ENCODE data around the gene ANKRD11. TPM values are rescaled to one million over a fixed set of nuclear protein-coding genes. Genes with fewer than 3 reads are reported as not detected.

ANKRD11 gene
- polyA plus RNA-seq, 1 donor (not counting 4 experiments of a cell fraction or from before 2014, with no cell fraction given): 30.1 TPM

GRCh38 chr16:89304941-89305705 is 185.2 kb downstream of the ANKRD11 start:
- peaks cover 34 to 38% of the 10 kb centered on the region in 2 experiments for H3K36me3 ChIP-seq (ENCODE audit: control insufficient read depth in 2 of 2, extremely low read depth in 1 of 2, insufficient read depth in 2 of 2, low read length in 2 of 2)
- no peak overlapping the region for H3K9ac ChIP-seq (ENCODE audit: control insufficient read depth, extremely low read depth, insufficient read depth, low read length)
- peaks cover 3% of the 10 kb centered on the region for H3K9me1 ChIP-seq (ENCODE audit: control insufficient read depth, extremely low read depth, insufficient read depth, low read length)
- peaks cover 28% of the 10 kb centered on the region for H4K20me1 ChIP-seq (ENCODE audit: control insufficient read depth, extremely low read depth, insufficient read depth, low read length)
- dilution Hi-C loops (cut with MboI; ENCODE audit: extremely low pct_ligation_motif_present, low sequenced_read_pairs): no loop called here
- TF ChIP-seq EZH2 (IDR thresholded peaks at IDR 0.05; ENCODE audit: low read length): no peak
- TF ChIP-seq CTCF (optimal IDR thresholded peaks at IDR 0.05 in 1 of 3, IDR thresholded peaks at IDR 0.05 in 1 of 3, conservative IDR thresholded peaks at IDR 0.05 in 1 of 3; ENCODE audit: extremely low read depth in 1 of 3, insufficient read depth in 2 of 3, low read length in 3 of 3): no peak
- no peaks in the 10 kb centered on the region for H3K9me3 ChIP-seq (ENCODE audit: control insufficient read depth, low read depth, low read length)
- peaks cover 5% of the 10 kb centered on the region for H3K4me1 ChIP-seq (ENCODE audit: control insufficient read depth, extremely low read depth, insufficient read depth, low read length)
- no peak overlapping the region for H2AFZ ChIP-seq (ENCODE audit: control insufficient read depth, low read length)
- DNase-seq (ENCODE audit: low read depth, low spot score): no peak
- H3K4me3 ChIP-seq (ENCODE audit: control insufficient read depth in 2 of 3, extremely low read depth in 1 of 3, insufficient read depth in 2 of 3, low read depth in 1 of 3, low read length in 3 of 3): no peak overlapping the region
- peaks cover 85% of the 10 kb centered on the region for H3K79me2 ChIP-seq (ENCODE audit: control insufficient read depth, insufficient read depth, low read length)
- no peak for FAIRE-seq
- no peak overlapping the region for H3K4me2 ChIP-seq (ENCODE audit: control insufficient read depth, extremely low read depth, insufficient read depth, low read depth, low read length)
- no peaks in the 10 kb centered on the region for H3K27me3 ChIP-seq (ENCODE audit: control insufficient read depth, extremely low read depth, insufficient read depth, low read length)
- H3K27ac ChIP-seq (ENCODE audit: control insufficient read depth, insufficient read depth, low read length): no peak overlapping the region

- peaks cover 5% of the 10 kb centered on the region for H3K4me1 ChIP-seq (ENCODE audit: control insufficient read depth, extremely low read depth, insufficient read depth, low read length)
- peaks cover 3% of the 10 kb centered on the region for H3K9me1 ChIP-seq (ENCODE audit: control insufficient read depth, extremely low read depth, insufficient read depth, low read length)
- peaks cover 81% of the 10 kb centered on the region for H3K79me2 ChIP-seq (ENCODE audit: control insufficient read depth, insufficient read depth, low read length)
- peaks cover 30 to 32% of the 10 kb centered on the region in 2 experiments for H3K36me3 ChIP-seq (ENCODE audit: control insufficient read depth in 2 of 2, extremely low read depth in 1 of 2, insufficient read depth in 2 of 2, low read length in 2 of 2)
- dilution Hi-C loops (cut with MboI; ENCODE audit: extremely low pct_ligation_motif_present, low sequenced_read_pairs): no loop called here
- no peaks in the 10 kb centered on the region for H3K9me3 ChIP-seq (ENCODE audit: control insufficient read depth, low read depth, low read length)
- H3K4me2 ChIP-seq (ENCODE audit: control insufficient read depth, extremely low read depth, insufficient read depth, low read depth, low read length): no peak overlapping the region
- no peak overlapping the region for H2AFZ ChIP-seq (ENCODE audit: control insufficient read depth, low read length)
- peaks cover 26% of the 10 kb centered on the region for H4K20me1 ChIP-seq (ENCODE audit: control insufficient read depth, extremely low read depth, insufficient read depth, low read length)
- TF ChIP-seq EZH2 (IDR thresholded peaks at IDR 0.05; ENCODE audit: low read length) (no peak), CTCF (optimal IDR thresholded peaks at IDR 0.05 in 1 of 3, IDR thresholded peaks at IDR 0.05 in 1 of 3, conservative IDR thresholded peaks at IDR 0.05 in 1 of 3; ENCODE audit: extremely low read depth in 1 of 3, insufficient read depth in 2 of 3, low read length in 3 of 3) (no peak)
- FAIRE-seq (no peak), DNase-seq (ENCODE audit: low read depth, low spot score) (no peak)
- no peak overlapping the region for H3K27ac ChIP-seq (ENCODE audit: control insufficient read depth, insufficient read depth, low read length)
- H3K27me3 ChIP-seq (ENCODE audit: control insufficient read depth, extremely low read depth, insufficient read depth, low read length): no peaks in the 10 kb centered on the region
- no peak overlapping the region for H3K9ac ChIP-seq (ENCODE audit: control insufficient read depth, extremely low read depth, insufficient read depth, low read length)
- no peak overlapping the region for H3K4me3 ChIP-seq (ENCODE audit: control insufficient read depth in 2 of 3, extremely low read depth in 1 of 3, insufficient read depth in 2 of 3, low read depth in 1 of 3, low read length in 3 of 3)
Measured at GRCh38 chr16:89304181-89304851, 186.0 kb downstream of the ANKRD11 start.
